GM12892 (cell line): Measurements from ENCODE around the gene OTP.

Experiments used
- DNase-seq: peaks from one replicate; pipeline ENCODE4 v3.0.0; 2011; ENCODE audit not compliant: insufficient read length
- FAIRE-seq: peaks from 2 replicates; lab custom pipeline; 2011; peaks lifted over from hg19 to GRCh38; lab: Jason Lieb, UNC
- POLR2A ChIP-seq: IDR thresholded peaks from 2 replicates; pipeline ENCODE4 v1.6.1; 2011; ENCODE audit warnings: low read depth, low read length, control low read depth
- POLR2AphosphoS5 ChIP-seq: IDR thresholded peaks from 2 replicates; pipeline ENCODE4 v1.6.1; 2011; ENCODE audit warnings: low read depth, low read length, control low read depth
- TAF1 ChIP-seq: IDR thresholded peaks from 2 replicates; pipeline ENCODE4 v1.6.1; 2011; ENCODE audit warnings: low read depth, mild to moderate bottlenecking, control low read depth, low read length, borderline replicate concordance

OTP gene

DNA sequence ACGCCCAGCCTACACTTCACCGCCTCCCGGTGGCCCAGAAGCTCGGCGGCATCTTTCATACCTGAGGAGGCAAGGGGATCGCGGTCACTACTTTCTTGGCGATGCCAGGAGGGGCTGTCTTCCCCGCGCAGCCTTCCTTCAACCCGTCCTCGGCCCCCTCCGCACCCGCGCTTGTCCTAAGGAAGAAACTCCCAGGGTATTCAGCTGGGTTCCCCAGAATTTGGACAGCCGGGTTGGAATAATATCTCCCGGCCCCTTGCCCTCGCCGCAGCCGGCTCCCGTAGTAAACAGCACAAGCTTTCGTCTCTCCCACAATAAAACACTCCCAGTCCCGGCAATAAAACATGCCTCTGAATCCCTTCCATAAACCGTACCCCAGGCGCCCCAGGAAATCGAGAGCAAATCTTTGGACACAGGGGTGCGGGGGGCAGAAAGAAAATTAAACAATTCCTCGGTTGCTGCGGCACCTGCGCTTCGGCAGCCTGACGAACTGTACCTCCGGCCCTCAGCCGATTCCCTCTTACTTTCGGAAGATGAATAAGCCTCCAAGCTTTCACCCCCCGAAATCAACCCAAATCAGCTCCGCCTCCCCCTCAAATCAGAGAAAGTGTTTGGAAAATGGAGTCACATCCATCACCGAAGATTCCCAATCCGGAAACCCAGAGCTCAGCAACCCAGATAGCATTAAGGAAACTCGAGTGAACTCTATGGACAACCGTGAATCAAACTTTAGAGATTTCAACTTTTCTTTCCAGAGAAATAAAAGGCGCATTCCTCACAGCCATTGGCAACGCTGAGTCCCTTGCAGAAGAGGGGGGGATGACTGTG, 1.1 kb downstream of the OTP start:
- TF ChIP-seq POLR2AphosphoS5 (no peak), POLR2A (no peak), TAF1 (no peak)
- no peak for FAIRE-seq

DNA sequence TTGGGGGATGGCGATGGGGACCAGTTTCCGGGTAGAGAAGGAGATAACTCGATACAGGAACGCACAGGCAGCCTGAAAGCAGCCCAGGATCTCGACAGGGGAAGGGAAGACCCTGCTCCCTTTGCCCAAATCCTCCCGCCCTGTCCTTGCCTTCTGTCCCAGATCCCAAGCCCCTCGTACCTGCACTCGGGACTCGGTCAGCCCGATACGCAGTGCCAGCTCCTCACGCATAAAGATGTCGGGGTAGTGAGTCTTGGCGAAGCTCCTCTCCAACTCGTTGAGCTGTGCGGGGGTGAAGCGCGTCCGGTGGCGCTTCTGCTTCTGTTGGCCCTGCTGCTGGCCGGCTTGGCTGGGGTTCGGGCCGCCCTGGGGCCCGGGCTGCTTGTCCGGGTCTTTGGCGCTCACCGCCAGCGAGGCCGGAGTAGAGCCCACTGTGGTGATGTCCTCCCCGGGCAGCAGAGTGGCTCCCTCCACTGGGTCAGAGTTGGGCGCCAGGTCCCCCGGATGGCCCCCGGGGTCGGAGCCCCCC, 1.8 kb downstream of the OTP start:
- no peak for TF ChIP-seq POLR2A
- TF ChIP-seq TAF1 = no peak
- TF ChIP-seq POLR2AphosphoS5 = no peak
- FAIRE-seq = no peak
- DNase-seq = no peak

More for the DNA sequence above, 1.1 kb downstream of the OTP start:
- no peak for DNase-seq

- DNase-seq = no peak
- FAIRE-seq = no peak
- no peak for TF ChIP-seq TAF1
- TF ChIP-seq POLR2AphosphoS5 = no peak
- no peak for TF ChIP-seq POLR2A
Observed at GRCh38 chr5:77635917-77636640, 2.4 kb downstream of the OTP start.

- FAIRE-seq (no peak), DNase-seq (no peak)
- TF ChIP-seq TAF1 (no peak), POLR2AphosphoS5 (no peak), POLR2A (no peak)
Observed at GRCh38 chr5:77635067-77635916, 3.2 kb downstream of the OTP start.

DNA sequence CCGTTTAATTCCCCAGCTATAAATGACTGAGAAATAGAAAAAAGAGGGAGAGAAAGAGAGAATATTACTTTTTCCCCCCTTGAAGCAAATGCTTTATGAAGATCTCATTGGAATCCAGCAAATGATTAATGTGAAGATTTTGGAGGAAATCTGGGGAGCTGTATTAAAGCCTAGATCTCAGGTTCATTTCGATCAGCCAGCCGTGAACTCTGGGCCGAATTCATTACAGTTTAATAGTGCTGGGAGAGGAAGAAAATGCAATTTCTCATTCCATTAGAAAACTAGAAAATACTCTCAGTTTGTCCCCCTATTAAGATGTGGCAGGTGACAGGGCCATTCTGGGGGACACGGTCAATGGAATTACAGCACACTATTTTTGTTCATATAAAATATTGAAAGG, 4.8 kb downstream of the OTP start:
- FAIRE-seq (no peak), DNase-seq (no peak)
- TF ChIP-seq POLR2AphosphoS5 (no peak), POLR2A (no peak), TAF1 (no peak)

DNA sequence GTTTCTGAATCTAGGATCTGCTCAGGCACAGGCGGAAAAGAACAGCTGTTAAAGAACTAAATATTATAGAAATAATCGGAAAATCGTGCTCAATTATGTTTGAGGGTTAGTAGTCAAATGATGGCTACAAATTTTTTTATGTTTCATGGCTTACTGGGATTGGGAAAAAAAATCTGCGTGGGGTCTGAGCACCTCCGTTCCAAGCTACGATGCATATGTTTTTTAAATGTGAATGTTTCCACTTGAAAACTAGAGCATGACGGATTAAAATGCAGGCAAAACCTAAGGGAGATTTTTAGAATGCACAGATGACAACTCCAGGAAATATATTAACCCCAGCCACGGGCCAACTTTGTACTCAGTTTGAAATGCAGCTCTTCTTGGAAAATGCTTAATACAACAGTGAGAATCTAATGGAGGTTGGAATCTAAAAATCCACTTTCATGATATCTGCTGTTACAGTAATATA, 5.3 kb downstream of the OTP start:
- DNase-seq = no peak
- TF ChIP-seq TAF1 = no peak
- no peak for TF ChIP-seq POLR2AphosphoS5
- no peak for TF ChIP-seq POLR2A
- no peak for FAIRE-seq

- DNase-seq = no peak
- TF ChIP-seq TAF1 (no peak), POLR2A (no peak), POLR2AphosphoS5 (no peak)
- peak; percentile 53 for FAIRE-seq
Observed at GRCh38 chr5:77632526-77633206, 5.8 kb downstream of the OTP start.

- TF ChIP-seq TAF1 (0 out of 2 replicates have a peak, but pooled peaks have one; percentile 9), POLR2AphosphoS5 (peak; percentile 69; the same call in 1 of the 2 replicates), POLR2A (peak; percentile 88)
- FAIRE-seq (peak; percentile 85), DNase-seq (peak; percentile 75)
Observed at GRCh38 chr5:77630114-77630680, 8.3 kb downstream of the OTP start.

GRCh38 chr5:77629509-77630113, 8.9 kb downstream of the OTP start:
- DNase-seq (no peak), FAIRE-seq (no peak)

More at GRCh38 chr5:77629509-77630113, 8.9 kb downstream of the OTP start:
- TF ChIP-seq POLR2AphosphoS5 (no peak), POLR2A (no peak), TAF1 (no peak)
